GM06990 (cell line): ENCODE data around the gene KCND3.

ENCODE experiments used
- DNase-seq: peaks from one replicate; pipeline ENCODE4 v3.0.0-alpha.2; 2011; ENCODE audit not compliant: insufficient read length; ENCODE audit errors: extremely low read depth
- H3K27me3 ChIP-seq: replicated peaks from 2 replicates; pipeline ENCODE4 v1.6.0; 2011; ENCODE audit warnings: low read length; ENCODE audit not compliant: control insufficient read depth, insufficient read depth
- H3K36me3 ChIP-seq: 2 replicates; pipeline ENCODE4 v1.5.1; 2011; ENCODE audit warnings: low read length; ENCODE audit not compliant: control insufficient read depth, insufficient read depth
- H3K4me3 ChIP-seq: replicated peaks from 2 replicates; pipeline ENCODE4 v1.5.1; 2011; ENCODE audit warnings: low read depth, mild to moderate bottlenecking, control low read depth, low read length
- TF ChIP-seq, protein P1 (sequence below): IDR thresholded peaks from 2 replicates; pipeline ENCODE4 v1.5.1; 2011; ENCODE audit warnings: low read length, control low read depth, mild to moderate bottlenecking, inconsistent platforms; ENCODE audit not compliant: insufficient read depth, poor library complexity, severe bottlenecking

The KCND3 gene

DNA sequence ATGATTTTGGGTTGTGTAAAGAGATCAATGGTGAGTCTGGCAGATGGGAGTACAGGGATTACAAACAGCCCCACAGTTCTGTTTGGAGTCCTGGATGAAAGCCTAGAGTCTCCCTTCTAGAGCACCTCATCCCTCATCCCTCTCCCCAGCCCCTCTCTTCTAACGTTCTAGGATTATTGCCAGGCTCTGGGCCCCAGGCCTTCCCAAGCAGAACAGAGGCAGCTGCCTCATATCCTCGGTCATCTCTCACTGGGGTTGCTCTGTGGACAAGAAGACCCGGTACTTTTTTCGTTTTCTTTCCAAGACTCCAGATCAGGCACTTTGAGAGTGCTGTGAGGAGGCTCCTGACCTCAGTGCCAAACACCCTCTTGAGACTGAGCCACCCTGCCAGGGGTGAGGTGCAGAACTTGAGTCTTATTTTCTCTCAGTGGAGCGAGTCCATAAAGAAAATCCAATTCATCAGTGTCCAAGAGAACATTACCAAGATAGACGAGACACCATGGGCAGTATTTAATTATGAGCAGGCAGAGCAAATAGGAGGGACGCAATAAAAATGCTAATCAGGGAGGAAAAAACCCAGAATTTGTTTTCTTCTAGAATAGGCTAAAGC lies 17.1 kb upstream of the KCND3 start:
- no peak overlapping the region for H3K4me3 ChIP-seq
- TF ChIP-seq, protein P1, sequence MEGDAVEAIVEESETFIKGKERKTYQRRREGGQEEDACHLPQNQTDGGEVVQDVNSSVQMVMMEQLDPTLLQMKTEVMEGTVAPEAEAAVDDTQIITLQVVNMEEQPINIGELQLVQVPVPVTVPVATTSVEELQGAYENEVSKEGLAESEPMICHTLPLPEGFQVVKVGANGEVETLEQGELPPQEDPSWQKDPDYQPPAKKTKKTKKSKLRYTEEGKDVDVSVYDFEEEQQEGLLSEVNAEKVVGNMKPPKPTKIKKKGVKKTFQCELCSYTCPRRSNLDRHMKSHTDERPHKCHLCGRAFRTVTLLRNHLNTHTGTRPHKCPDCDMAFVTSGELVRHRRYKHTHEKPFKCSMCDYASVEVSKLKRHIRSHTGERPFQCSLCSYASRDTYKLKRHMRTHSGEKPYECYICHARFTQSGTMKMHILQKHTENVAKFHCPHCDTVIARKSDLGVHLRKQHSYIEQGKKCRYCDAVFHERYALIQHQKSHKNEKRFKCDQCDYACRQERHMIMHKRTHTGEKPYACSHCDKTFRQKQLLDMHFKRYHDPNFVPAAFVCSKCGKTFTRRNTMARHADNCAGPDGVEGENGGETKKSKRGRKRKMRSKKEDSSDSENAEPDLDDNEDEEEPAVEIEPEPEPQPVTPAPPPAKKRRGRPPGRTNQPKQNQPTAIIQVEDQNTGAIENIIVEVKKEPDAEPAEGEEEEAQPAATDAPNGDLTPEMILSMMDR, result no peak
- no peaks in the 10 kb centered on the region for H3K36me3 ChIP-seq
- H3K27me3 ChIP-seq, result no peaks in the 10 kb centered on the region
- DNase-seq, result no peak

DNA sequence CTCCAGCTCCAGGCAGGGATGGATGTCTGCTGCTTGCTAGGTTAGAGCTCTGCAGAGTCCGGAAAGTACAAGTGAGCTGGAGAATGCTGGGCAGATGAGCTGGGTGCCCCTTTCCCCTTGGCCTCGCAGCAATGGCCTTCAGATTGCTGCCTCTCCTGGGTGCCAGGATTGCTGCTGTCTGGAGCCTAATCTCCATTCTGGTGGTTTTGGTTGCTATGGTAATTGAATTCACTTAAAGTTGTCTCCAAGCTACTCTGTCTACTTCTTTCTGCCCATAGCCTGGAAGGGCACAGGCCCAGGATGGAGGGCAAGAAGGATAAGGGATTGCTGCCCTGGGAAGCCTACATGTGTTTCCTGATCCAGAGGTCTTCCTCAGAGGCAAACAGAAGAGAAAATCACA lies 14.6 kb upstream of the KCND3 start:
- TF ChIP-seq, protein P1, result no peak
- DNase-seq, result no peak
- H3K36me3 ChIP-seq, result no peaks in the 10 kb centered on the region

DNA sequence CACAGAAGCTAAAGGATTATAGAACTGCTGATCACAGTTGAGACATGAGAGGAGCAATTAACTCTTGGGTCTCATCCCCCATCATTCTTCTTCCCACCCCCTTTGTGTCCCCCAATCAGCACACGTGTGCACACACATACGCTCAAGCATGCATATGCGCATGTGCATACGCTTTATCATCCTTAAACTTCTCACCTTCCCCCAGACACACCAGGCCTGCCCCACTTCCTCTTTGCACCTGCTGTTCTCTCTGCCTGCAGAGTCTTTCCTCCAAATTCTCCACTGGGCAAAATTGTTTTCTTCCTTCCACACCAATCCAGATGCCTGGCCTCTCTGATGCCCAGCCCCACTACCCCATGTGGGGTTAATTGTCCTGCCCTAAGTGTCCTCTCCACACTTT lies 13.0 kb upstream of the KCND3 start:
- no peak for DNase-seq
- TF ChIP-seq, protein P1, result no peak
- no peaks in the 10 kb centered on the region for H3K36me3 ChIP-seq
- H3K4me3 ChIP-seq, result no peak overlapping the region
- peaks cover 1% of the 10 kb centered on the region; the same call in 1 of the 2 replicates for H3K27me3 ChIP-seq

More for the DNA sequence above, 14.6 kb upstream of the KCND3 start:
- H3K27me3 ChIP-seq, result peaks cover 1% of the 10 kb centered on the region; the same call in 1 of the 2 replicates
- H3K4me3 ChIP-seq, result no peak overlapping the region

DNA sequence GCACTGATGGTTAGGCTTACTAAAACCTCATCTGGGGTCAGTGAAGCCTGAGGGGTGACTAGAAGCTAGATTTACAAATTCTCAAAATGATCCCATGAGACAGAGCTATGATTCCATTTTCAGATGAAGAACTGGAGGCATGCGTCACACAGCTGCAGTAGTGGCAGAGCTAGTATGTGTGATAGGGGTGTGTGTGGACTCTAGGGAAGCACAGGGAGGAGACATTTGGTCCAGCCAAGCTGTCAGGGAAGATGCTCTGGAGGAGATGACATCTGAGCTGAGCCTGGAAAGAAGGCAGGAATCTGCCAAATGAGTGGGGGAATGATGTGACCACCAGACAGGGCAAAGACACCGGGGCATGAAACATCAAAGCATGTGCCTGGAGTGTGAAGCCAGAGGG lies 12.0 kb upstream of the KCND3 start:
- Histone ChIP-seq H3K27me3 (peaks cover 1% of the 10 kb centered on the region; the same call in 1 of the 2 replicates), H3K4me3 (no peak overlapping the region), H3K36me3 (no peaks in the 10 kb centered on the region)
- TF ChIP-seq, protein P1, result no peak
- DNase-seq, result no peak

DNA sequence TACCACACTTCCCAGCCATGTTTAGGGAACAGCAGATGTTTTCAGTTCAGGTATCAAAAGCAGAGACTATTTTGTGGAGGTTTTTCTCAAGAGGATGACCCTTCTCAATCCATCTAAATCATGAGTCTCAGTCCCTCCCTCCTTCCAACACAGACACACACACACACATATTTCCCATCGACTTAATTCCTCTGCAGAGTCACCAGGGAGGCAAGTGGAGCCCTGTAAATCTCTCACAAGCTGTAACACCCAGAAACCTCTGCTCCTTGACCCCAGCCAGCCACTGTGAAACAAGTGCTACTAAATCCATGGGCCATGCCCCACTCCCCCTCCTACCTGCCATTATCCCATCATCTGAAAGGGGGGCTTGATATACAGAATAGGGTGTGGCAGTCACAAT lies 10.6 kb upstream of the KCND3 start:
- no peak for DNase-seq
- Histone ChIP-seq H3K36me3 (no peaks in the 10 kb centered on the region), H3K4me3 (no peak overlapping the region), H3K27me3 (peaks cover 1% of the 10 kb centered on the region)
- TF ChIP-seq, protein P1, result no peak

DNA sequence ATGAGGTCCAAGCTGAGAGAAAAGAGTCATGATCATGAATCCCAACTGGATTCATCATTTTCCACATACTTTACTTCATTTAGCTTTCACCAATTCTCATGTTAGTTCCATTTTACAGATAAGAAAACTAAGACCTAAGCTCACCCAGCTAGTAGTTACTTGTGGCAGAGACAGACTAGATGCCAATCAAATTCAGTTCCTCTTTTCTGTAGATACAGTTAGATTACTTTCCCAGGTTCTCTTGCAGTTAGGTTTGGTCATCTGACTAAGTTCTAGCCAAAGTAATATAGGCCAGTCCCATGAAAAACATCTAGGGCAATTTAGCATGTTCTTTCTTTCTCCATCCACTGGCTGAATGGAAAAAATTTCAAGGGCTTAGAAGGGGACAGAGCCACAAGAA lies 8.9 kb upstream of the KCND3 start:
- H3K27me3 ChIP-seq, result peaks cover 1% of the 10 kb centered on the region
- TF ChIP-seq, protein P1, result no peak
- no peak for DNase-seq
- no peak overlapping the region for H3K4me3 ChIP-seq
- no peaks in the 10 kb centered on the region for H3K36me3 ChIP-seq
